ENCODE data around the gene IGF2BP2.

GRCh38 chr3:185658504-185658912 lies 166.3 kb downstream of the IGF2BP2 start:
- TF ChIP-seq CTCF (IDR thresholded peaks at IDR 0.05; ENCODE audit: poor library complexity) (no peak), EZH2 (IDR thresholded peaks at IDR 0.05; ENCODE audit: borderline replicate concordance) (no peak), EZH2phosphoT487 (IDR thresholded peaks at IDR 0.05; ENCODE audit: low read depth, severe bottlenecking, unreplicated experiment) (no peak)

Measured in hepatocyte (in vitro differentiated cells).